NOMO-1 treated with dmso at 0.1 percent for 144 hours (cell line): Measurements from ENCODE around the gene RARA.
"Not testable (repeated sequence)": the region's sequence is repeated elsewhere in the genome, so short reads cannot be mapped to it uniquely, and the experiment has no call there.

Experiments
- DNase-seq: peaks from one replicate; lab custom pipeline; 2025; ENCODE audit not compliant: unreplicated experiment; lab: John Stamatoyannopoulos, UW

The RARA gene

DNA sequence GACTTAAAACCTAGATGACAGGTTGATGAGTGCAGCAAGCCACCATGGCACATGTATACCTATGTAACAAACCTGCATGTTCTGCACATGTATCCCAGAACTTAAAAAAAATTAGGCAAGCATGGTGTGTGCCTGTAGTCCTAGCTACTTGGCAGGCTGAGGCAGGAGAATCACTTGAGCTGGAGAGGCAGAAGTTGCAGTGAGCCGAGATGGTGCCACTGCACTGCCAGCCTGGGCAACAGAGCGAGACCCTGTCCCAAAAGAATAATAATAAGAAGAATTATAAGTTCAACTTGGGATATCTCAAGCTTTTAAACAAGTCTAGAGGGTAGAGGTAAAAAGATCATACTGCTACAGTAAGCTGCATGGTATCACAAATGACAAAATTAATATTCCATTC is 11.5 kb upstream of the RARA start:
- DNase-seq, result no peak

GRCh38 chr17:40298726-40299125 is 10.3 kb upstream of the RARA start:
- no peak for DNase-seq

GRCh38 chr17:40299159-40299757 is 9.7 kb upstream of the RARA start:
- not testable (repeated sequence) for DNase-seq

DNA sequence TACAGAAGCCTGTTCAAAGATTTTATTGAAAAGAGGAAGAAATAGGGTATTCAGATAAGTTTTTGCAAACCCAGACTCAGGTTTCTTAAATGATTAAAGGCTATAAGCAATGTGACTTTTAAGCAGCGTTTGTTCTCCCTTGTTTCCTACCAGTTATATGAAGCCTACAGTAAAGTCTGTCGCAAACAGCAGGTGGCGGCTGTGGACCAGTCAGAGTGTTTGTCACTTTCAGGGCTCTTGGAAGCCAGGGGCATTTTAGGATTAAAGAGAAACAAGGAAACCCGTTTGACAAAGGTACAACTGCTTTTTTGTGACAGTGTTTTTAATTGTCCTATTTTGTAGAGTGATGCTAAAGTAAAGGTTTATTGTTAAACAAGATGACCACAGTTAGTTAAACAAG is 7.7 kb upstream of the RARA start:
- no peak for DNase-seq

GRCh38 chr17:40303009-40303657 is 5.8 kb upstream of the RARA start:
- peak; percentile 67 for DNase-seq

DNA sequence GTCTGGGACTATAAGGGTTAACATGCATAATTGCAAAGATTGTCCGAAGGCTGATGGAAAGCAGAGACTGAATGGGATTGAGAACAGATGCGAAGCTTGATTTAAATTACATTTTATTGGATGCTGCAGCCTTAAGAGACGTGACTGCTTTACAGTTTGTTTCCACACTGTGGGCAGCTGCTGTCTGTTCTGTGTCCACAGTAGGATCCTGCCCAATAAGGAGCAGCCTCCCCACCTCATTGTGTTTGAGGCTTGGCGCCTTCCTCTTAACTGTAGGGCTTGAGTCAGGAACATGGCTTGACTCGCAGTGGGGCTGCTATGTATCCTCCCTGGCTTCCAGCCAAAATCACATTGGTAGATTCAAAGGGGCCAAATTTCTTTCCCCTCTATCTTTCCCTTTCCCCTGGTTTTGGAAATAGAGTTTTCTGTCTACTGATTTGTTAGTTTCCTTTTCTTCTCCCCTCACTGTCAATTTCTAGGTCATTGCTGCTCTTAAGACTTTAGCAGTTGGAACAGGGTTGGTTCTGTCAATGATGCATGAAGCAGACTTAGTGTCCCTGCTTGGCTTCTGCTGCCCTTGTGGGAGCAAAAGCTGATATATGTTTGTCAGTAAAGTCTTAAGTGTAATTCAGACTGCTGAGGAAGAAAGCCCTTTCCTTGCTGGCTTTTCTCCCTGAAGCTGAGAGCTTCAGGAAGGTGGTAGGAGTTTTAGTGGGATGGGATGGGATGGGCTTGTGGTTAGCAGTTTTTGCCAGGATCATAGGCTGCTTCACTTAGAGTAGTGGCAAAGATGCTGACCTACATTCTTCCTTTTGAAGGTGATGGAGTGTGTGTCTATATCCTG is 5.0 kb upstream of the RARA start:
- DNase-seq, result no peak

DNA sequence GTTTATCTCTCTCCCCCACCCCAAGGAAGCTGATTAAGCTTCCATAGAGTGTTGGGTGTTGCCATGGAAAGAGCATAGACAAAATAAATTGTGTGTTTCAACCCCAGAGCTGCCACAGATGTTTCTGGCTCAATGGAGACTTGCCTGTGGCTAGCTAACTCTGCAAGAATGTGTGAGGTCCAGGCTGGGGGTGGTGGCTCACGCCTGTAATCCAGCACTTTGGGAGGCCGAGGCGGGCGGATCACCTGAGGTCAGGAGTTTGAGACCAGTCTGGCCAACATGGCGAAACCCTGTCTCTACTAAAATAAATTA is 4.5 kb upstream of the RARA start:
- DNase-seq, result not testable (repeated sequence)

DNA sequence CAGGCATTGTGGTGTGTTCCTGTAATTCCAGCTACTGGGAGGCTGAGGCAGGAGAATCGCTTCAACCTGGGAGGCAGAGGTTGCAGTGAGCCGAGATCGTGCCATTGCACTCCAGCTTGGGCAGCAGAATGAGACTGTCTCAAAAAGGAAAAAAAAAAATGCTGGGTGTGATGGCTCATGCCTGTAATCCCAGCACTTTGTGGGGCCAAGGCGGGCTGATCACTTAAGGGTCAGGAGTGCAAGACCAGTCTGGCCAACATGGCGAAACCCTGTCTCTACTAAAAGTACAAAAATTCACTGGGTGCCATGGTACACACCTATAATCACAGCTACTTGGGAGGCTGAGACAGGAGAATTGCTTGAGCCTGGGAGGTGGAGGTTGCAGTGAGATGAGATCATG is 4.1 kb upstream of the RARA start:
- not testable (repeated sequence) for DNase-seq

DNA sequence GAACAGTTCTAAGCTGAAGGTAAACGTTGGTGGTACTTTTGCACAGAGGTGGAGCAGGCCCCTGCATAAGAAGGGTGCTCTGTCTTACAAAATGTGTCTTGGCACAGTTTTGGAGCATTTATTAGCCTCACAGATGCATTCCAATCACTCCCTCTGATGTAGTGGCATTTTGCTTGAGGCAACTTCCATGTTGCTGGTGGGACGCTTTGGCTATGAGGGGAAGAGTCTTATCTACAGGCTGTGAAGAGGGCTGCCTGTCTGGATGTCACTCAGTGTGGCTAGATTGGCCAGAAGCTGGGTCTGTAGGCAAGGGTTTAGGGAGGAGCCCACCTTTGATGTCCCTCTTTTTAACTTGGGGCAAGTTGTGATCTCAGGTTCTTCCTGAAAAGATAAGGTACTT is 2.6 kb upstream of the RARA start:
- no peak for DNase-seq

DNA sequence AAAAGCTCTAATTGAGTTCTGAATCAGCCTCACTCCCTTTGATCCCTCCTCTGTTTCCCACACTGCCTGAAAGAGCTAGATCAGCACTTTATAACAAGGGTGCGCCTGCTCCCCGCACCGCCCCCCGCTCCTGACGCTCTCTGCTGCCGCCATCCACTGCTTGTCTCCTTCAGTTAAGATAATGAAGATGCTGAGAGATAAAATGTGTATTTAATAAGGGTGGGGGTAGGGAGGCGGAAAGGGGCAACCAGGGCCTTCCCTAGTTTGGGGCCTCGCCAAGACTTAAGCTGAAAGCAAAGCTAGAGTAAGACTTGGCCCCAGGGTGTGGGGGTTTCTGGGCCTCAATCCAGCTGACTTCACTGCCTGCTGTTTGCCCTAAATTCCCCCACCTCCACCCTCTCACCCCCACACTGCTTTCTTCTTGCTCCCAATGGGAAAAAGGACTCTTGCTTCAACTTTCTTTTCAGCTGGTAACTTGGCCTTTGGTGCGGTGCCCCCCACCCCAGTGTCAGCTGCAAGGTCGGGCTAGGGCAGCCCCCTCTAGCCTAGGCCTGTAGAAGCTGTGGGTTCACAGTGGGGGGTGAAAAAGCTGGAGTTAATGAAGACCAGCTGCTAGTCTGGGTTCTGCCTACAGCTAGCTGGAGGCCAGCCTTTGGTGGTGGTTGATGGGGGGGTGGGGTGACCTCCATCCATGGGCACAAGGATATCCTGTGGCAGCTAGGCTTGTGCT is 1.8 kb upstream of the RARA start:
- no peak for DNase-seq

DNA sequence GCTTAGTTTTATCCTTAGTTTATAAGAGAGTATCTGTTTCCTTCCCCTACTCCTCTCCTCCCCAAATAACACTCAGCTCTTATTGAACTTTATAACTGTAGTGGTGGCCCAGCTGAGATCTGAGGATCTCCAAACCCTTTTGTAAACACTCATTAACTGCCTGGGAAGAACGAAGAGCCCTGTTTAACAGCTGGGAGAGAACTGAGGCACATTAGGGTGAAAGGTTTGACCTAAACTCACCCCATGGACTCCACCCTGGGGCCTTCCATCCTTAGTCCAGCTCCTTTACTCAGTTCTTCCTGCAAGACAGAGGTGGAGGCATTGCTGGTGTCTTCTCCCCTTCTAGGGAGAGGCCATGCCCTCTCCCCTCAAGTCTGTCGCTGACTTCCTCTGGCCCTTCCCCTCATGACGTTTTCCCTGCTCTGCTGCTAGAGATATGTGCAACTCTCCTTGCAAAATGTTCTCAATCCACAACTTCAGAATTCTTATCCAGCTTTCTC is 1.2 kb upstream of the RARA start:
- DNase-seq, result no peak

GRCh38 chr17:40309949-40310510 is 1.1 kb downstream of the RARA start:
- no peak for DNase-seq

DNA sequence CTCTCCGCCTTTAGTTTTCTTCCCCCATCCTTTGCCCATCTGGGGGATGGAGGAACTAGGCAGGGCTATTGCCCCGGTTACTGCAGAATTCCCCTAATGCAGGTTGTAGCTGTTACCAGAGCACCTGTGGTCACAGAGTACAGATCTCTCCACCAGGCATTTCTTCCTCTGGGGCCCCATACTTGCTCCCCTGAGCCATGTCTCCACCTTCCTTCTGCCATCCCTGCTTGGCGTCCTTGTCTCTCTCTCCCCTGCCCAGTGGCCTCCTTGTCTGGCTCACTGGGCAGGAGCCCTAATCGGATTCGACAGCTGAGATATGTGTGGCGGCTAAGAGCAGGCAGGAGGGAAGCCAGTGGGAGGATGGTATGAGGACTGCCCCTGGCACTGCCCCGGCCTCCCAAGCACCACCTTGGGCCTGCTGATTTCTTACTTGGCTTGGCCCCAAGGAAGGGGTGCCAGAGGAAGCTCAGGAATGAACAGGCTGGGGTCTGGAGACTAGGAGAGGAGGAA is 2.0 kb downstream of the RARA start:
- DNase-seq, result no peak

- DNase-seq, result no peak
Observed at GRCh38 chr17:40311575-40311974, 2.6 kb downstream of the RARA start.

DNA sequence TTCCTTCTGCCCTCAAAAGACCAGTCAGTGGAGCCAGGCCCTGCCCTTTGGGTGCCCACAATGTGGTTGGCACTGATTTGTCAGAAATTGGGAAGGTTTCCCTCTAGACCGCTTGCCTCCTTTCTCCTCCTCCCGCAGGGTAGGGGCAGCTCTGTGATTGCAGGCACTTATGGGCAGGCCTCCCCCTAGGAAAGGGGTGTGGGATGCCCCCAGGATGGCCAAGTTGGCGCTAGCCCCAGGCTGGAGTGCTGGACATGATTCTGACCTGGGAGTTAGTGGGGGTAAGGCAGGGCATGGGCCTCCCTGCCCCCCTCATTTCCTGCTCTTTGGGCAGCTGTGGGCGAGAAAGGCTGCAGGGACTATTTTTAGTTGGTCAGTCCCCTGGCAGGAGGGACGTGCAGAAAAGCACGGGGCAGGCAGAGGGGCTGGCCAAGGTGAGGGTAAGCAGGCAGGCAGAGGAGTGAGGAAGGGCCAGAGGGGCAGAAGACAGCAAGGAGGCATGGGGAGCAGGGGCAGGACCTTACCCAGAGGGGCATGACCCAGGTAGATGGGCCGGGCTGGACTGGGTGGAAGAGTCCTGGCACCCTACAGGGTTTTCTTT is 3.3 kb downstream of the RARA start:
- no peak for DNase-seq

DNA sequence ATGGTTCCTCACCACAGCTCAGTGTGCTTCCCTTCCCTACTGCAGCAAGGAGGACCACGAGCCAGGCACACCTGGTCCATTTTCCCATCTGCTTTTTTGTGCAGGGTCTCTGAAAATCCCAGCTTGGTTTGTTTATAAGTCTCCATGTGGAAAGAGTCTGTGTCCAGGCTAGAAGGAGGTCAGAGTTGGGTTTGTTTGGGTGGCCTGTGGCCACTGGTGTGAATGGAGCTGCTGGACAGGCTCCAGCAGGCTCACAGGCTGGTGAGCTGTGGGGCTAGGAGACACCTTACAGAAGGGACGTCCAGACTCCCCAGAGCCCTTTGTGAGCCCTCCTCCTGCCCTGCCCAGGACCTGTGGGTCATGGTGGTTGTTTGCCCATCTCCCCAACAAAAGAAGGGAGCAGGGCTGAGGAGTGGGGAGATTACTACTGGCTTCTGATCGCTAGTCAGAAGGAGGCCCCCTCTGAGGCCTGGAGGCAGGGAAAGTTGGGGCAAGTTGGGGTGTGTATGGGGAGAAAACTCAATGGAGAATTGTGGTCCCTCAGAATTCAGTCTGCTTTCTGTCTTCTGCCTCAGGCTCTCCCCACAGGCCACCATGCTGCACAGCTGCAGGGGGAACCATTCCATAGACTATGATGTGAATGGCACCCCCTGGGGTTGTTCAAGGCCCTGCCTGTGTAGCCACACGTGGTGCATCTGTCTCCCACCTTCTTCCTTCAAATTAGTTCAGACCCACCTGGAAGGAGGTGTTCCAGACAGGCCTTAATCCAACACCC is 4.1 kb downstream of the RARA start:
- DNase-seq, result no peak

DNA sequence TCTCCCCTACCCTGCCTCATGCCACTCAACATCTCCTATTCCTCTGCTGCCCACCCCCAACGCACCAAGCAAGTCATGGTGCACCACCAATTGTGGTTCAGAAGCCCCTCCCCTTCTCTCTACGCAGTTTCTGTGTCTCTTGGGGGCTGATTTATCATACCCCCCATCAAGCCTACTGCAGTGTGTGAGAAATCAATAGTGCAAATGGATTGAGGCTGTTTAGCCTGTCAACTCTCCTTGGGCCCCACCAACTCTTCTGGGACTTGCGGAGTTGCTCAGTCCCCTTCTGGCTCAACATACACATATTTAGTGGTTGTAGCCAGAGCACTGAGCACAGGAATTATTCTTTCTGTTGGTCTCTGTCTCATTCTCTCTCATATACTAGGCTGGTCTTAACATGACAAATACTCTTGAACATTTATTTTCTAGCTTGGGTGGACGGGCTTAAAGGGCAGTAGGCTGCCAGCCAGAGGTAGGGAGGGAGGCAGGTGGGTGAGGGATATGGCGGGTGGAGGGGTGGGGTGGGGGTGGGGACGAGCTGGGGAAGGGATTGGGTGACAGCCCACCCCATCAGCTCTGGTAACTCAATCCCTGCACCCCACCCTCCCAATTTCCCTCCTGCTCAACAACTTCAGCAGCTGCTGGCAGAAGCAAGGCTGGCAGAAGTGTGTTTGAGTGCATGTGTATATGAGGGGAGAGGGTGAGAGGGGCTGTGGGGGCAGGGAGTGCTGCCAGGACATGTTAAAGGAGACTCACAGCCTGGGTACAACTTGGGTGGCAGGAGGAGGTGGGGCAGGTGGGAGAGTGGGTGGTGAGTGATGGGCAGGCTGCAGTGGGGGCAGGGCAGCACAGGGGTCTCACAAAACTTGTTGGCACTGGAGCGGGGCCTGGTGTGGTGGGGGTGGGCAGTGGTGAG is 4.9 kb downstream of the RARA start:
- no peak for DNase-seq

GRCh38 chr17:40314584-40314956 is 5.6 kb downstream of the RARA start:
- DNase-seq, result no peak

DNA sequence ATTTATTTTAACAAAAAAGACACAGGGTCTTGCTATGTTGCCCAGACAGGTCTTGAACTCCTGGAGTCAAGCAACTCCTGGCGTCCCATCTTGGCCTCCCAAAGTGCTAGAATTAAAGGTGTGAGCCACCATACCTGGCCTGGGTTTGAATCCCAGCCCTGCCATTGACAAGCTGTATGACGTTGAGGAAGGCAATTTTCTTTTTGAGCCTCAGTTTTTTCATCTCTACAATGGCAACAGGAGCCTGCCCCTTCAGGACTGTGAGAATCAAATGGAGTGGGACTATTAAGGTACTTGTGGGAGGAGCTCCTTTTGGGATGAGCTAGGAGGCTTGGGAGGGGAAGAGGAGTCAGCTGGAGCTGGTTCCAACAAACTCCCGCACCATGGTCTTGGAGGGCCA is 6.2 kb downstream of the RARA start:
- no peak for DNase-seq
